HEK293T (cell line): ENCODE measurements around the gene TMEM233.

Experiments
- L3MBTL2 ChIP-seq: fragments of 450-650 bp; conservative IDR thresholded peaks from 2 replicates; pipeline ENCODE4 v1.6.1; 2016; ENCODE audit warnings: mild to moderate bottlenecking
- SP1 ChIP-seq: fragments of 450-650 bp; IDR thresholded peaks from 2 replicates; pipeline ENCODE4 v1.6.1; 2017

- TF ChIP-seq SP1: no peak
- no peak for TF ChIP-seq L3MBTL2
Measured at GRCh38 chr12:119620490-119620889, 26.9 kb downstream of the TMEM233 start.
